ENCODE results near the gene NKX3-2.

NKX3-2 gene

DNA sequence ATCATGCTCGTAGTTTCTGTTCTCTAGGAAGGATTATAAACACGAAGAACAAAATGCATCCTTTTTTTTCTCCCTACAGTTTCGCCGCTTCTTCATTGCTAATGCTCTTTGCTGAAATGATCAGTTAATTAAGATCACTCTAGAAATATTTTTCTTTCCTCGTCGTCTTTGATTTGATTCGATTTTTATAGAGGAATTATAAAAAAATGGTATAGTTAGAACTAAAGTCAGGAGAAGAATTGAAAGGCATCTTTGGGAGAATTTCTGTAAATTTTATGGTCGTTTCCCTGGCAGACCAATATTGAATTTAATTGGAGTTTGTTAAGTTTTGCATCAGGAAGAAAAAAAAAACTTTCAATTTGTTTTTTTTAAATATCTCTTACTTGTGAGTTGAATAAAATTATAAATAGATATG is 1.1 kb upstream of the NKX3-2 start (continued):
- TF ChIP-seq ZNF692 (tag by site-specific recombination; IDR thresholded peaks at IDR 0.05): 0 out of 2 replicates have a peak, but pooled peaks have one; percentile 7
- no peak for TF ChIP-seq ZBTB20 (tag by site-specific recombination; IDR thresholded peaks at IDR 0.05)
- no peak for TF ChIP-seq ZNF202 (tag by site-specific recombination; IDR thresholded peaks at IDR 0.05; ENCODE audit: borderline replicate concordance)
- 0 out of 2 replicates have a peak, but pooled peaks have one; percentile 6 for TF ChIP-seq ZEB2 (tag by site-specific recombination; IDR thresholded peaks at IDR 0.05)
- TF ChIP-seq ZNF394 (tag by site-specific recombination; IDR thresholded peaks at IDR 0.05; ENCODE audit: borderline replicate concordance): no peak
- no peak for TF ChIP-seq ZNF560 (tag by site-specific recombination; IDR thresholded peaks at IDR 0.05; ENCODE audit: borderline replicate concordance)
- no peak for TF ChIP-seq ZNF239 (tag by site-specific recombination; IDR thresholded peaks at IDR 0.05)
- TF ChIP-seq SETDB1 (IDR thresholded peaks at IDR 0.05; ENCODE audit: insufficient read length, low read length): peak; percentile 45
- TF ChIP-seq RBAK (tag by site-specific recombination; IDR thresholded peaks at IDR 0.05): no peak
- no peak for TF ChIP-seq ZNF302 (tag by site-specific recombination; IDR thresholded peaks at IDR 0.05; ENCODE audit: low read depth)
- TF ChIP-seq HOXD13 (CRISPR knock-in tag; IDR thresholded peaks at IDR 0.05; ENCODE audit: borderline replicate concordance): no peak
- no peak for TF ChIP-seq ZSCAN30 (tag by site-specific recombination; IDR thresholded peaks at IDR 0.05)
- no peak for TF ChIP-seq MEIS1 (CRISPR knock-in tag; IDR thresholded peaks at IDR 0.05; ENCODE audit: borderline replicate concordance)

DNA sequence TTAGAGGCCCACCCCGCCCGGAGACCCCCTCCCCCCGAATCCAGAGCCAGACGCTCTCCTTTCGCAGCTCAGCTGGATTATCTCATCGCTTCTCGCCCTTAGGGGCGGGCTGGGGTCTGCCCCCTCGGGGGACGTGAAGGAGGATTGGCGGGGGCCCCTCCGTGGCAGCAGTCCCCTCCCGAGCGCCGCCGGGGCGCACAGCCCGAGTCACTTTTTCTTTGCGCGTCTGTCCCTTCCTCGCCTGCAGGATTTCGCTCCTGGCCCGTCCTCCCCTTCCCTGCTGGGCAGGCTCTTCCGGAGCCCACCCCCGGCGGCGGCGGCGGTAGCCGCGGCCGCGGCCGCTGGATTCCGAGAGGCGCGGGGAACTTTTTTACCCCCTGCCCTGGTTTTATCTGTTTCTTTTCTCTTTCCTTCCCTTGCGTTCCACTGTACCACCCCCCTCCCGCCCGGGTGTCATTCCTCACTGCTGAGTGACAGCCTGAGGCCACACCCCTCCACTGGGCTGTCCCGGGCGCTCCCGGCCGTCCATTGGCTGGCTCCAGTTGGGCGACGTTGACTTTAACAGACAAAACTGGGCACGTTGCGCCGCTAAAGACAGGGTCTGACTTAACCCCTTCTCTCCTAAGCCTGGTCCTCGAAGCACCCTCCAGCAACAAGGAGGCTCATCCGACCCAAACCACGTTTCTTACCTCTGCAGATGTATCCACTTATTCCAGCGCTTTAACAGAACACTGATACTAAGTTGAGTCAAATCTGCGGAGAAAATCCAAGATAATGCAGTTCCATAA is 492 bp upstream of the NKX3-2 start:
- H3K4me1 ChIP-seq (ENCODE audit: control insufficient read depth, insufficient read depth, low read length): no peaks in the 10 kb centered on the region
- H3K9me3 ChIP-seq (ENCODE audit: control insufficient read depth, insufficient read depth, low read depth, low read length): no peaks in the 10 kb centered on the region
- H3K4me3 ChIP-seq (ENCODE audit: low read depth, low read length): peak overlapping the region; percentile 57
- H3K27ac ChIP-seq (ENCODE audit: extremely low read depth, low read depth, low read length): peak overlapping the region; percentile 54; the same call in 1 of the 2 replicates
- POLR2A ChIA-PET: interaction anchor here (1.0 kb wide), 1 partner anchor 61 kb away, joined by 5 read pairs; no protein-coding TSS in a partner anchor
- peaks cover 0 to 7% of the 10 kb centered on the region in 2 experiments; a peak in 1 of 3 replicates for H3K36me3 ChIP-seq (ENCODE audit: control insufficient read depth in 2 of 2, insufficient read depth in 1 of 2, low read length in 2 of 2)
- CTCF ChIA-PET: interaction anchor here (0.5 kb wide), 1 partner anchor 410 kb away, joined by 4 read pairs; no protein-coding TSS in a partner anchor
- TF ChIP-seq ZNF610 (tag by site-specific recombination; IDR thresholded peaks at IDR 0.05; ENCODE audit: borderline replicate concordance) (peak; percentile 40; the same call in 1 of the 2 replicates), ZNF354C (tag by site-specific recombination; IDR thresholded peaks at IDR 0.05; ENCODE audit: borderline replicate concordance, low read depth) (no peak), PATZ1 (tag by site-specific recombination; IDR thresholded peaks at IDR 0.05) (peak; percentile 69; the same call in 1 of the 2 replicates), ZNF121 (tag by site-specific recombination; IDR thresholded peaks at IDR 0.05) (no peak), ZNF629 (tag by site-specific recombination; IDR thresholded peaks at IDR 0.05) (peak; percentile 23; the same call in 1 of the 2 replicates), ZNF473 (tag by site-specific recombination; IDR thresholded peaks at IDR 0.05) (no peak), ZNF211 (tag by site-specific recombination; IDR thresholded peaks at IDR 0.05; ENCODE audit: low read depth) (no peak), ZNF561 (tag by site-specific recombination; IDR thresholded peaks at IDR 0.05; ENCODE audit: borderline replicate concordance) (no peak), ZNF10 (tag by site-specific recombination; IDR thresholded peaks at IDR 0.05) (no peak), ZNF184 (tag by site-specific recombination; IDR thresholded peaks at IDR 0.05) (no peak)
- TF ChIP-seq, protein P1, sequence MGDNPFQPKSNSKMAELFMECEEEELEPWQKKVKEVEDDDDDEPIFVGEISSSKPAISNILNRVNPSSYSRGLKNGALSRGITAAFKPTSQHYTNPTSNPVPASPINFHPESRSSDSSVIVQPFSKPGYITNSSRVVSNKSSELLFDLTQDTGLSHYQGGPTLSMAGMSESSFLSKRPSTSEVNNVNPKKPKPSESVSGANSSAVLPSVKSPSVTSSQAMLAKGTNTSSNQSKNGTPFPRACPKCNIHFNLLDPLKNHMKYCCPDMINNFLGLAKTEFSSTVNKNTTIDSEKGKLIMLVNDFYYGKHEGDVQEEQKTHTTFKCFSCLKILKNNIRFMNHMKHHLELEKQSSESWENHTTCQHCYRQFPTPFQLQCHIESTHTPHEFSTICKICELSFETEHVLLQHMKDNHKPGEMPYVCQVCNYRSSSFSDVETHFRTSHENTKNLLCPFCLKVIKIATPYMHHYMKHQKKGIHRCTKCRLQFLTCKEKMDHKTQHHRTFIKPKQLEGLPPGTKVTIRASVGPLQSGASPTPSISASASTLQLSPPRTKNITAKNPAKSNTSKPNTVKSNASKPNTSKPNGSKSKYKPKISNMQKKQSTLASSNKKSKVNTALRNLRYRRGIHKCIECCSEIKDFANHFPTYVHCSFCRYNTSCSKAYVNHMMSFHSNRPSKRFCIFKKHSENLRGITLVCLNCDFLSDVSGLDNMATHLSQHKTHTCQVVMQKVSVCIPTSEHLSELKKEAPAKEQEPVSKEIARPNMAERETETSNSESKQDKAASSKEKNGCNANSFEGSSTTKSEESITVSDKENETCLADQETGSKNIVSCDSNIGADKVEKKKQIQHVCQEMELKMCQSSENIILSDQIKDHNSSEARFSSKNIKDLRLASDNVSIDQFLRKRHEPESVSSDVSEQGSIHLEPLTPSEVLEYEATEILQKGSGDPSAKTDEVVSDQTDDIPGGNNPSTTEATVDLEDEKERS (tag by site-specific recombination; IDR thresholded peaks at IDR 0.05): no peak
- TF ChIP-seq, protein P2, sequence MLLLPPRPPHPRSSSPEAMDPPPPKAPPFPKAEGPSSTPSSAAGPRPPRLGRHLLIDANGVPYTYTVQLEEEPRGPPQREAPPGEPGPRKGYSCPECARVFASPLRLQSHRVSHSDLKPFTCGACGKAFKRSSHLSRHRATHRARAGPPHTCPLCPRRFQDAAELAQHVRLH (tag by site-specific recombination; IDR thresholded peaks at IDR 0.05): 0 out of 2 replicates have a peak, but pooled peaks have one; percentile 12
- TF ChIP-seq, protein P3, sequence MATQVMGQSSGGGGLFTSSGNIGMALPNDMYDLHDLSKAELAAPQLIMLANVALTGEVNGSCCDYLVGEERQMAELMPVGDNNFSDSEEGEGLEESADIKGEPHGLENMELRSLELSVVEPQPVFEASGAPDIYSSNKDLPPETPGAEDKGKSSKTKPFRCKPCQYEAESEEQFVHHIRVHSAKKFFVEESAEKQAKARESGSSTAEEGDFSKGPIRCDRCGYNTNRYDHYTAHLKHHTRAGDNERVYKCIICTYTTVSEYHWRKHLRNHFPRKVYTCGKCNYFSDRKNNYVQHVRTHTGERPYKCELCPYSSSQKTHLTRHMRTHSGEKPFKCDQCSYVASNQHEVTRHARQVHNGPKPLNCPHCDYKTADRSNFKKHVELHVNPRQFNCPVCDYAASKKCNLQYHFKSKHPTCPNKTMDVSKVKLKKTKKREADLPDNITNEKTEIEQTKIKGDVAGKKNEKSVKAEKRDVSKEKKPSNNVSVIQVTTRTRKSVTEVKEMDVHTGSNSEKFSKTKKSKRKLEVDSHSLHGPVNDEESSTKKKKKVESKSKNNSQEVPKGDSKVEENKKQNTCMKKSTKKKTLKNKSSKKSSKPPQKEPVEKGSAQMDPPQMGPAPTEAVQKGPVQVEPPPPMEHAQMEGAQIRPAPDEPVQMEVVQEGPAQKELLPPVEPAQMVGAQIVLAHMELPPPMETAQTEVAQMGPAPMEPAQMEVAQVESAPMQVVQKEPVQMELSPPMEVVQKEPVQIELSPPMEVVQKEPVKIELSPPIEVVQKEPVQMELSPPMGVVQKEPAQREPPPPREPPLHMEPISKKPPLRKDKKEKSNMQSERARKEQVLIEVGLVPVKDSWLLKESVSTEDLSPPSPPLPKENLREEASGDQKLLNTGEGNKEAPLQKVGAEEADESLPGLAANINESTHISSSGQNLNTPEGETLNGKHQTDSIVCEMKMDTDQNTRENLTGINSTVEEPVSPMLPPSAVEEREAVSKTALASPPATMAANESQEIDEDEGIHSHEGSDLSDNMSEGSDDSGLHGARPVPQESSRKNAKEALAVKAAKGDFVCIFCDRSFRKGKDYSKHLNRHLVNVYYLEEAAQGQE (tag by site-specific recombination; IDR thresholded peaks at IDR 0.05): no peak
